SK-N-SH treated with all-trans-retinoic acid at 6 μM for 48 hours (cell line): ENCODE data around the gene BRSK1.

Experiments used
- ATAC-seq: fragments of 200-7000 bp; cut with Tn5 transposase; 3 replicates; pipeline ENCODE4 v1.9.1; 2020; ENCODE audit warnings: mild to moderate bottlenecking, moderate library complexity
- ARNTL ChIP-seq: fragments of 450-650 bp; formaldehyde crosslinking; IDR thresholded peaks from 2 replicates; pipeline ENCODE4 v1.5.0; 2020; ENCODE audit warnings: low read depth, mild to moderate bottlenecking, moderate library complexity, borderline replicate concordance
- BACH2 ChIP-seq: fragments of 250-450 bp; sonication (Bioruptor Pico); IDR thresholded peaks from 2 replicates; pipeline ENCODE4 v1.9.0; 2021; ENCODE audit warnings: mild to moderate bottlenecking, borderline replicate concordance
- CSDC2 ChIP-seq: fragments of 250-450 bp; sonication (Bioruptor Pico); IDR thresholded peaks from 2 replicates; pipeline ENCODE4 v1.5.0; 2020; ENCODE audit warnings: mild to moderate bottlenecking, moderate library complexity
- CSRNP3 ChIP-seq: fragments of 250-450 bp; sonication (Bioruptor Pico); IDR thresholded peaks from 2 replicates; pipeline ENCODE4 v1.5.1; 2021; ENCODE audit warnings: mild to moderate bottlenecking, moderate library complexity
- ESRRG ChIP-seq: fragments of 250-450 bp; sonication (Bioruptor Pico); IDR thresholded peaks from 2 replicates; pipeline ENCODE4 v1.6.1; 2021; ENCODE audit warnings: mild to moderate bottlenecking
- GLIS3 ChIP-seq: fragments of 250-450 bp; sonication (Bioruptor Pico); IDR thresholded peaks from 2 replicates; pipeline ENCODE4 v1.5.0; 2020; ENCODE audit warnings: mild to moderate bottlenecking, moderate library complexity
- ISL1 ChIP-seq: fragments of 250-450 bp; sonication (Bioruptor Pico); IDR thresholded peaks from 2 replicates; pipeline ENCODE4 v2.1.2; 2022; ENCODE audit warnings: mild to moderate bottlenecking, moderate library complexity
- OSR1 ChIP-seq: fragments of 250-450 bp; sonication (Bioruptor Pico); IDR thresholded peaks from 2 replicates; pipeline ENCODE4 v1.8.0; 2022; ENCODE audit warnings: moderate library complexity, mild to moderate bottlenecking, inconsistent platforms
- PATZ1 ChIP-seq: fragments of 250-450 bp; sonication (Bioruptor Pico); IDR thresholded peaks from 2 replicates; pipeline ENCODE4 v1.8.0; 2020; ENCODE audit warnings: mild to moderate bottlenecking, moderate library complexity, borderline replicate concordance
- POU6F1 ChIP-seq: fragments of 250-450 bp; sonication (Bioruptor Pico); IDR thresholded peaks from 2 replicates; pipeline ENCODE4 v1.8.0; 2021; ENCODE audit warnings: low read depth, mild to moderate bottlenecking, moderate library complexity, borderline replicate concordance
- PPARA ChIP-seq: fragments of 250-450 bp; sonication (Bioruptor Pico); IDR thresholded peaks from 2 replicates; pipeline ENCODE4 v1.5.0; 2020; ENCODE audit warnings: mild to moderate bottlenecking, borderline replicate concordance
- RARB ChIP-seq: fragments of 250-450 bp; sonication (Bioruptor Pico); IDR thresholded peaks from 2 replicates; pipeline ENCODE4 v1.8.0; 2021; ENCODE audit warnings: mild to moderate bottlenecking, moderate library complexity
- SNAI2 ChIP-seq: fragments of 250-450 bp; sonication (Bioruptor Pico); IDR thresholded peaks from 2 replicates; pipeline ENCODE4 v1.5.0; 2020; ENCODE audit warnings: mild to moderate bottlenecking, moderate library complexity
- TCF4 ChIP-seq: fragments of 250-450 bp; sonication (Bioruptor Pico); IDR thresholded peaks from 2 replicates; pipeline ENCODE4 v1.8.0; 2021; ENCODE audit warnings: mild to moderate bottlenecking, moderate library complexity, borderline replicate concordance
- TOX ChIP-seq: fragments of 250-450 bp; sonication (Bioruptor Pico); IDR thresholded peaks from 2 replicates; pipeline ENCODE4 v1.8.0; 2021; ENCODE audit warnings: mild to moderate bottlenecking, moderate library complexity, borderline replicate concordance
- TSHZ2 ChIP-seq: fragments of 250-450 bp; sonication (Bioruptor Pico); IDR thresholded peaks from 2 replicates; pipeline ENCODE4 v1.5.0; 2020; ENCODE audit warnings: mild to moderate bottlenecking, moderate library complexity
- ZC3H10 ChIP-seq: fragments of 250-450 bp; sonication (Bioruptor Pico); IDR thresholded peaks from 2 replicates; pipeline ENCODE4 v1.5.1; 2021; ENCODE audit warnings: mild to moderate bottlenecking, moderate library complexity
- ZFP3 ChIP-seq: fragments of 250-450 bp; sonication (Bioruptor Pico); IDR thresholded peaks from 2 replicates; pipeline ENCODE4 v1.5.0; 2020; ENCODE audit warnings: mild to moderate bottlenecking, moderate library complexity
- ZFP30 ChIP-seq: fragments of 450-650 bp; formaldehyde crosslinking; IDR thresholded peaks from 2 replicates; pipeline ENCODE4 v1.5.0; 2022; ENCODE audit warnings: mild to moderate bottlenecking, moderate library complexity
- ZNF565 ChIP-seq: fragments of 450-650 bp; formaldehyde crosslinking; conservative IDR thresholded peaks from 2 replicates; pipeline ENCODE4 v1.5.0; 2020; ENCODE audit warnings: low read depth, mild to moderate bottlenecking, moderate library complexity
- ZNF70 ChIP-seq: fragments of 450-650 bp; formaldehyde crosslinking; IDR thresholded peaks from 2 replicates; pipeline ENCODE4 v1.5.0; 2020; ENCODE audit warnings: mild to moderate bottlenecking, moderate library complexity
- ZNF8 ChIP-seq: fragments of 450-650 bp; formaldehyde crosslinking; IDR thresholded peaks from 2 replicates; pipeline ENCODE4 v1.5.0; 2020; ENCODE audit warnings: mild to moderate bottlenecking, moderate library complexity

Gene BRSK1

GRCh38 chr19:55265723-55266386 lies 17.9 kb upstream of the BRSK1 start:
- TF ChIP-seq CSRNP3 (no peak), TOX (no peak), OSR1 (CRISPR knock-in tag) (no peak), CSDC2 (no peak), ZFP3 (no peak), TCF4 (CRISPR knock-in tag) (no peak), ESRRG (no peak), PPARA (CRISPR knock-in tag) (no peak), ZNF565 (CRISPR knock-in tag) (no peak), PATZ1 (CRISPR knock-in tag) (no peak), BACH2 (no peak), ISL1 (CRISPR knock-in tag) (no peak), GLIS3 (CRISPR knock-in tag) (no peak), ZNF8 (CRISPR knock-in tag) (no peak), POU6F1 (CRISPR knock-in tag) (no peak), ZNF70 (CRISPR knock-in tag) (no peak), ZFP30 (CRISPR knock-in tag) (no peak)
- ATAC-seq: no peak

- ATAC-seq: no peak
- no peak for TF ChIP-seq PATZ1 (CRISPR knock-in tag)
- TF ChIP-seq TSHZ2 (CRISPR knock-in tag): no peak
- TF ChIP-seq PPARA (CRISPR knock-in tag): no peak
- no peak for TF ChIP-seq ARNTL (CRISPR knock-in tag)
- no peak for TF ChIP-seq ESRRG
- TF ChIP-seq ZC3H10 (CRISPR knock-in tag): no peak
- no peak for TF ChIP-seq SNAI2
- no peak for TF ChIP-seq ZFP3
- no peak for TF ChIP-seq BACH2
- no peak for TF ChIP-seq OSR1 (CRISPR knock-in tag)
- TF ChIP-seq ZNF565 (CRISPR knock-in tag): no peak
- TF ChIP-seq POU6F1 (CRISPR knock-in tag): no peak
- TF ChIP-seq ZNF8 (CRISPR knock-in tag): no peak
- TF ChIP-seq TCF4 (CRISPR knock-in tag): no peak
- TF ChIP-seq ZFP30 (CRISPR knock-in tag): no peak
- no peak for TF ChIP-seq RARB
- no peak for TF ChIP-seq GLIS3 (CRISPR knock-in tag)
Observed at GRCh38 chr19:55266404-55266803, 17.4 kb upstream of the BRSK1 start.
